D721Med (cell line): ENCODE measurements around the gene DESI2.

Source experiments
- DNase-seq: peaks from one replicate; pipeline ENCODE4 v3.0.0; 2011; ENCODE audit warnings: low spot score; ENCODE audit not compliant: insufficient read length
- FAIRE-seq: peaks from 2 replicates; lab custom pipeline; 2011; peaks lifted over from hg19 to GRCh38; lab: Jason Lieb, UNC
- CTCF ChIP-seq: IDR thresholded peaks from 2 replicates; pipeline ENCODE4 v1.5.1; 2012; ENCODE audit warnings: mild to moderate bottlenecking, control low read depth; ENCODE audit not compliant: insufficient read depth; ENCODE audit errors: missing control alignments

Gene DESI2

GRCh38 chr1:244757091-244757939 lies 104.4 kb downstream of the DESI2 start:
- no peak for DNase-seq
- TF ChIP-seq CTCF = no peak

More at GRCh38 chr1:244757091-244757939, 104.4 kb downstream of the DESI2 start:
- no peak for FAIRE-seq
